Fibroblast of pulmonary artery (primary cell): Measurements from ENCODE around the gene NUP43.

Experiments used
- DNase-seq: peaks from one replicate; pipeline ENCODE4 v3.0.0-alpha.2; 2010; ENCODE audit warnings: low read depth
- H3K4me3 ChIP-seq: replicated peaks from 2 replicates; pipeline ENCODE4 v1.5.1; 2011; ENCODE audit warnings: low read depth, mild to moderate bottlenecking, control low read depth, low read length, moderate library complexity
- TF ChIP-seq, protein P1 (sequence below): IDR thresholded peaks from 2 replicates; pipeline ENCODE4 v1.5.1; 2011; ENCODE audit warnings: mild to moderate bottlenecking, control low read depth, low read length, inconsistent platforms; ENCODE audit errors: missing control alignments

The NUP43 gene

DNA sequence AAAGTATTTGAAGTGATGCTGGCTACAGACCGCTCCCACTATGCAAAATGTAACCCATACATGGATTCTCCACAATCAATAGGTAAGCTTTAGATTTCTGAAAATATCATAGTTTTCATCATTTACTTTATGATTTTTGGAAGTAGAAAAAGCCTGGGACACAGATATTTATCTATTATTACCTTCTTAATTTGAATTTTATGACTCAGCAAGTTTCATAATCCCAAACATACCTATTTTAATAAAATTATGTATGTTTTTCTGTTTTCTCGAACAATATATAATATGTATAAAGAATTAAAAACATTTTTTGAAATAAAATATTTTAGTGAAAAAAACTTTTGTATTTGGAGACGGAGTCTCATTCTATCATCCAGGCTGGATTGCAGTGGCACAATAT is 24.9 kb upstream of the NUP43 start:
- no peak for DNase-seq
- TF ChIP-seq, protein P1, sequence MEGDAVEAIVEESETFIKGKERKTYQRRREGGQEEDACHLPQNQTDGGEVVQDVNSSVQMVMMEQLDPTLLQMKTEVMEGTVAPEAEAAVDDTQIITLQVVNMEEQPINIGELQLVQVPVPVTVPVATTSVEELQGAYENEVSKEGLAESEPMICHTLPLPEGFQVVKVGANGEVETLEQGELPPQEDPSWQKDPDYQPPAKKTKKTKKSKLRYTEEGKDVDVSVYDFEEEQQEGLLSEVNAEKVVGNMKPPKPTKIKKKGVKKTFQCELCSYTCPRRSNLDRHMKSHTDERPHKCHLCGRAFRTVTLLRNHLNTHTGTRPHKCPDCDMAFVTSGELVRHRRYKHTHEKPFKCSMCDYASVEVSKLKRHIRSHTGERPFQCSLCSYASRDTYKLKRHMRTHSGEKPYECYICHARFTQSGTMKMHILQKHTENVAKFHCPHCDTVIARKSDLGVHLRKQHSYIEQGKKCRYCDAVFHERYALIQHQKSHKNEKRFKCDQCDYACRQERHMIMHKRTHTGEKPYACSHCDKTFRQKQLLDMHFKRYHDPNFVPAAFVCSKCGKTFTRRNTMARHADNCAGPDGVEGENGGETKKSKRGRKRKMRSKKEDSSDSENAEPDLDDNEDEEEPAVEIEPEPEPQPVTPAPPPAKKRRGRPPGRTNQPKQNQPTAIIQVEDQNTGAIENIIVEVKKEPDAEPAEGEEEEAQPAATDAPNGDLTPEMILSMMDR, result no peak
- no peak overlapping the region for H3K4me3 ChIP-seq

DNA sequence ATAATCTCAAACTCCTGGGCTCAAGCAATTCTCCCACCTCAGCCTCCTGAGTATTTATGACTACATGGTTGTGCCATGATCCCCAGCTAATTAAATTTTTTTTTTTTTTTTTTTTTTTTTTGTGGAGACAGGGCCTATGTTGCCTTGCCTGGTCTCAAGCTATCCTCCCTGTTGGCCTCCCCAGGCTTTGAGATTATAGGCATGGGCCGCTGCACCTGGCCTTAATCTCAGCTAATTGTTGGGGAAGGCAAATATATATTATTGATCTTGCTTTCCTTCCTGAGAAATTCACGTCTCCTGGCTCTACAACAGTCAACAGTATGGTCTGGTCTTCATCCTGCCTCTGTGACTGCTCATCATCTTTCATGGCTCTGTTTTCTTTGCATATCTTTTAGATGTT is 23.3 kb upstream of the NUP43 start:
- H3K4me3 ChIP-seq, result no peak overlapping the region
- no peak for DNase-seq
- TF ChIP-seq, protein P1, result no peak

DNA sequence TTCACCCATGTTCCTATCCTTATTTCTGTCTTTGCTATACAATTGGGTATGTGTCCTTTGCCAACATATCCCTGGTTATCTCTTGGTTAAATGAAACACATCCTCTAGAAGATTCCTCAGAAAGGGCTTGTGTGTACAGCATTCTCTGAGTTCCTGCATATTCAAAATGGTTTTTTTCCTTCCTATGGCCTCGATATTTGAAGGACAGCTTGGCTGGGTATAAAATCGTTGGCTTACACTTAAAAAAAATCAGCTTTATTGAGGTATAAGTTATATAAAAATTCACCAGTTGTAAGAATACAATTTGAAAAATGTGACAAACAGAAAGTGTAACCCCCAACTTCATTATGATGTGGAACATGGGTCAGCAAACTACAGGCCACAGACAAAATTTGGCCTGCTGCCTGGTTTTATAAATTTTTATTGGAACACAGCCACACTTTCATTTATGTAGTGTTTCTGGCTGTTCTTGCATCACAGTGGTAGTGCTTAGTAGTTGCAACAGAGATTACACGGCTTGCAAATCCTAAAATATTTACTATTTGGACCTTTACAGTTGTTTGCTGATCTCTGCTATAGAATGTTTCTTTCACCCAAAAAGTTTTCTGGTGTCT is 19.9 kb upstream of the NUP43 start:
- peak; percentile 94 for DNase-seq
- TF ChIP-seq, protein P1, result no peak
- H3K4me3 ChIP-seq, result no peak overlapping the region

DNA sequence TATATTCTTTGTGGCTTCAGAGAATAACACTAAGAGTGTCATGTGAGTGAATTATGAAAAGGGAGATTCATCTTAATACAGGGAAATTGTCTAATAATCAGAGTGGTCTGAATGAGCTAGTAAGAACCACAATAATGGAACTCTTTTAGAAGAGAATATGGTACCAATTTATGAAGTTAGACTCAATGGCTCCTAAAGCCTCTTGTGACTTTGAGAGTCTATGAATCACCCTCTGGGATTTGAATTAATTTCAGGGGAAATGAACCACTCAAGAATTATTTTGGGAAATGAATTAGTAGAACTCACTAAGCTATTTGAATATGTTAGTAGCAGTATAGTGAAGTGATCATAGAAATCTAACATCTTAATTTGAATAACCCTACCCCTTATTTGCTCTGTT is 17.5 kb upstream of the NUP43 start:
- TF ChIP-seq, protein P1, result no peak
- no peak overlapping the region for H3K4me3 ChIP-seq
- no peak for DNase-seq

DNA sequence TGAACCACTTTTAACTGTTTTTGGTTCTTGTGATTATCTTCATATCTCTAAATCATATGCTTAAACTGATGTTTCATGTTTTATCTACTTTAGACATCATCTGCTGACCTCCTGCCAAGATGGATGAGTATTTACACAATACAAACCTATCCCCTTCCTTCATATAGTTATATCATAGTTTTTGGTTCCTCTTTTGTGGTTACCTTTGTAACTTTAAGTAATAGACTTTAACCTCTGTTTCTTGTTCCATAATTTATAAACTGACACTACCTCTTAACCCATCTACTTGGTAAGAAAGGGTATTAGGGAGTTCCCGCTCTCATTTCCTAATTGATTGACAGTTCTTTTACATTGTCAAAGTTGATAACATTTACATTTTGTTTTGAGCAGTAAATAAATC is 15.1 kb upstream of the NUP43 start:
- no peak for DNase-seq
- no peak overlapping the region for H3K4me3 ChIP-seq
- TF ChIP-seq, protein P1, result no peak

DNA sequence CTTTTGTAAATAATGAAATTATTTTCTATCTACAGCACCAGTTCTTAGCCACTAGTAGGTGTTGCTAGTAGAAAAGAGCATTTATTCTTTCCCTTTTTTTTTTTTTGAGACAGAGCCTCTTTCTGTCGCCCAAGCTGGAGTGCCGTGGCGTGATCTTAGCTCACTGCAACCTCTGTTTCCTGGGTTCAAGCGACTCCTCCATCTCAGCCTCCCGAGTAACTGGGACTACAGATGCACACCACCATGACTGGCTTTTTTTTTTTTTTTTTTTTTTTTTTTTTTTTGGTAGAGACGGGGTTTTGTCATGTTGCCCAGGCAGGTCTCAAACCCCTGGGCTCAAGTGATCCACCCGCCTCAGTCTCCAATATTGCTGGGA is 9.9 kb upstream of the NUP43 start:
- TF ChIP-seq, protein P1, result no peak
- no peak for DNase-seq
- no peak overlapping the region for H3K4me3 ChIP-seq

DNA sequence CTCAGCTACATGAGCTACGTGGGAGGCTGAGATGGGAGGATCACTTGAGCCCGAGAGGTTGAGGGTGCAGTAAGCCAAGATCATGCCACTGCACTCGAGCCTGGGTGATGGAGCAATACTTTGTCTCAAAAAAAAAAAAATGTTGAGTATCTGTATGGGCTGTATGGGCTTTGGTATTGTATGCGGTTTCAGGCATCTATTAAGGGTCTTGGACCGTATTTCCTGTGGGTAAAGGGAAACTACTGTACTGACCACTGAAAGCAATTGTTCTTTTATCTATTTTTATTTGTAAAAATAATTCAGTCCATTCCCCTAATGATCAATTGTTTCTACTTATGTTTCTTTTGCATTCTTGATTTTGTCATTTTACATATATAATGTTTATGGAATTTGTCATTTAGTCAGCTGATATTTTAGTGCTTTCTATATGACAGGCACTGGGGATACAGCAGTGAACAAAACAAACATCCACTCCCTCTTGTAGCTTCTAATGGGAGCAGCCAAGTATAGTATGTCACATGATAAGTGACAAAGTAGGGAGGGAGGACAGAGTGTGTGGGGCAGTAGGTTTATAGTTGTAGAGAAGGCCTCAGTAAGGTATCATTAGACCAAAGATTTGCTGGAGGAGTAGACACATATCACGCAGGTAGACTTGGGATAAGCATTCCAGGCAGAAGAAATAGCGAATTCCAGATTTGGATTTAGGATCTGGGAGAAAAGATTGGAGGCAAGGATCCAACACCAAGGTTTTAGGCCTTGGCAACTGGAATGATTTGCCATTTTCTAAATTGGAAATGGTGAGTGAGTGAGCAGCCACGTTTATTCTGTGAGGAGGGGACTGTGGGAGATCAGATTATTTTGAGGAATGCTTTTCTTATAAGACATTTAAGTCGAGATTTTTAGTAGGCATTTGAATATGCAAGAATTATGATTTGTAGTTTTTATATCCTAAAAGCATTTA is 9.3 kb upstream of the NUP43 start:
- no peak for DNase-seq
- TF ChIP-seq, protein P1, result no peak
- H3K4me3 ChIP-seq, result no peak overlapping the region
